ENCODE data around the gene PIPOX.

PIPOX gene

DNA sequence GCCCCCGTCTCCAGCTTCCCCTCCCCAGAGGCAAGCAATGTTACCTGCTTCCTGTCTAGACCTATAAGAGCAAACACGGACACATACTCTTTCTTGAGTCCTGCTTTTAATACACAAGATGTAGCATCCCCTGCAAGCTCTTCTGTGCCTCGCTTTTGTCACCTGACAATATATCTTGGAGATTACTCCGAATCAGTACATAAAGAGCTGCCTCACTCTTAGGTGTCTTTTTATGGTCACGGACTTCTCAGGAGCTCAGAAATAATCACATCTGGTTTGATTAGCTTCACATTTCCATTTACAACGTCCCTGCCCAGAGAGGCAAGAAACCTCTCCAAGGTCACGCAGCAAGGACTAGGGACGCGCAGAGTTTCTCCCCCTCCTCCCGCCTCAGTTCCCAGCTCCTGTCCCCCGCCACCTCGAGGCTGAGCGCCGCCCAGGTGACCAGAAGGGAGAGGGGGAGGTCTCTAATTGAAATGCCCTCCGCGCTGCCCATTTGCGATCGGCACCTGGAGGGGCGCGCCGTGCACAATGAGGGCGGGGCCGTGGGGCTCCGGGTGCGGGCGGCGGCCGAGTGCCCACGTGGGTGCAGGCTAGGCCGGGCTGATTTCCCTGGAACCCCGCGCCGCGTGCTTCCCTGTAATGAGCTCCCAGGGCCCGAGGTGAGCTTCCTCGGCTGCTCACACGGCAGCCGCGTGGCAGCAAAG, 23.3 kb upstream of the PIPOX start:
- DNase-seq: no peak

DNA sequence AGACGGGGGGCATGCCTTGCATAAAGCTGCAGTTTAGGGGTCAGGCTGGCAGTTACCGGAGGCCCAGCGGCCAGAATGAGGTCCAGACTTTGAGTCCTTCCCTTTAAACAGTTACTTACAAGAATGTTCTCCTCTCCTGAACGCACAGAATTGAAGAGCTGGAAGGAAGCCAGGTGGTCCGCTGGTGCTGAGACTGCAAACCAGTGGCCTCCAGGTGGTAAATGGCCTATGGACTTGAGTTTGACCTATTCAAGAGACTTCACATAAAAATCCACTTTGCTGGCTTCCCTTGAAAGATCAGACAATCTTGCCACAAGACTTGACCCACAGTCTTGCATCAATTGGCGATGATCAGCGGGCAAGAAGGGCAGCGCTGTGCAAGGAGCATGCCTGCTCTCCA, 22.4 kb upstream of the PIPOX start:
- DNase-seq: no peak

DNA sequence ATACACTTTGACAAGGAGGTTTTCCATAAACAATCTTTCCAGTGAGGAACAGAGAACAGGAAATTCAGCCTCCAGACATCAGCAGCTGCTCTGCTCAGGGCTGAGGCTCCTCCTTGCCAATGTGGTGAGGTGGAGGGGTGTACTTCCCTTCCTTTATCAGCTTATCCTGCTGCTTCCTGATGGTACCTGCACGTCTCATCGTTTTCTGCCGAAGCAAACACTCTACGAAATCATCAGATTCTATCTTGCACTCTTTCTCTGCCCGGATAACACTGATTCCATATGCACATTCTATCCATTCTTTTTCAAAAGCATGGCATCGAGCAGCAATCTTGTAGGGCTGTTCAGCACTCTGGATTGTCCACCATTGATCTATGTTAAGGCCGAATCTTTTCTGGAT, 21.7 kb upstream of the PIPOX start:
- DNase-seq: no peak

DNA sequence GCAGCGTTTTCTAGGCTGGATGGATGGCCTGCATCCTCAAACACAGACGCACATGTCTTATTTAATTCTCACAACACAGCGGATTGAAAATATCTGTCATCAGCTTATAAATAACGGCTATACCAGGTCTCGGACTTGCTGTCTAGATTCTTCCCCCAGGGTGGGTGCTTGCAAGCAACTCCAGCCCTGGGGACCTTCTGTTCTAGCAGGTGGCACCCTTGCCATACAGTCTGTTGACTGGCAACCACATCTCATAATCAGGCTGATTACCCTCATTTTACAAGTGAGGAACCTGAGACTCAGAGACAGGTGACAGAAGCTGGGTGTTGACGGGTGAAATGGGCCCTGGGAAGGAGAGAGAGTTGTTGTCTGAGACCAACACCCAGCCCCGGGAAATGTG, 20.9 kb upstream of the PIPOX start:
- no peak for DNase-seq

DNA sequence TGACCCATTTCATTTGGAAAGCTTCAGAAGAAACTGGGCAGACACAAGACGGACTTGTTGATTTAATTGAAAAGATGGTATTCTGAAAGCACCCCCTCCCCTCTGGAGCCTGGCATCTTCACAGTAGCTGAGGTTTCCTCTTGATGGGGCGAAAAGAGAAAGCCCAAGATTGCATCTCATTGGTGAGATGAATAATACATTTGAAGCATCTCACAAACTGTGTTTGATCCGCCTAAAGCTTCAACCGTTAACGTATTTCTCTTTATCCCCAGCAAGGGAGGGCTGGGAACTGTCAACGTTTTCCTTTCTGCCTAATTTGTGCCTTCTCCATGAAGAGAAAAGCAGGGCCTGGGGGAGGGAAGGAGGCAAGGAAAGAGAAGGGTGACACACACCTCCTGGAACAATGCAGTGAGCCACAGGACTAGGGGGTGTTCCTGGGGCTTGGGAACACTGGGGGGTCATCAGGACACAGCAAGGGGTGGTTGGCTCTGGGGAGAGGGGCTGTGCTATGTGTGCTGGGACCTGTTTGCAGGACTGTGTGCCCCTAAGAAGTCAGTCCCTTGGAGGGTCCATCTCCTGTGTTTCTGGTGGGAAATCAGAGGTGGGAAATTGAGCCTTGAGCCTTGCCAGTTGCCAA, 18.5 kb upstream of the PIPOX start:
- no peak for DNase-seq

DNA sequence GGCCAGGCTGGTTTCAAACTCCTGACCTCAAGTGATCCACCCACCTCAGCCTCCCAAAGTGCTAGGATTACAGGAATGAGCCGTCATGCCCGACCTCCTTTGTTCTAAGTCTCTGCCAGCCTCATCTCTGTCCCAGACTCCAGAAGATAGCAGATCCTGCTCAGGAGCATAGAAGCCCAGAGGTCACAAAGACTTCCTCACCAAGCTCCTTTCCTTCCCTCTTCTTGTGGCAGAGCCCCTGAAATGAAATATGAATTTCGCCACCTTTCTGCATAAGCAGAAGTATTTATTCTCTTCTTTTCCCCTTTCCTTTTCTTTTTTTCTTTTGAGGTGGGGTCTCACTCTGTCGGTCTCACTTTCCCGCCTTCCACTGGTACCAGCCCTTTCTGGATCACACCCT, 11.5 kb upstream of the PIPOX start:
- peak; percentile 23 for DNase-seq

DNA sequence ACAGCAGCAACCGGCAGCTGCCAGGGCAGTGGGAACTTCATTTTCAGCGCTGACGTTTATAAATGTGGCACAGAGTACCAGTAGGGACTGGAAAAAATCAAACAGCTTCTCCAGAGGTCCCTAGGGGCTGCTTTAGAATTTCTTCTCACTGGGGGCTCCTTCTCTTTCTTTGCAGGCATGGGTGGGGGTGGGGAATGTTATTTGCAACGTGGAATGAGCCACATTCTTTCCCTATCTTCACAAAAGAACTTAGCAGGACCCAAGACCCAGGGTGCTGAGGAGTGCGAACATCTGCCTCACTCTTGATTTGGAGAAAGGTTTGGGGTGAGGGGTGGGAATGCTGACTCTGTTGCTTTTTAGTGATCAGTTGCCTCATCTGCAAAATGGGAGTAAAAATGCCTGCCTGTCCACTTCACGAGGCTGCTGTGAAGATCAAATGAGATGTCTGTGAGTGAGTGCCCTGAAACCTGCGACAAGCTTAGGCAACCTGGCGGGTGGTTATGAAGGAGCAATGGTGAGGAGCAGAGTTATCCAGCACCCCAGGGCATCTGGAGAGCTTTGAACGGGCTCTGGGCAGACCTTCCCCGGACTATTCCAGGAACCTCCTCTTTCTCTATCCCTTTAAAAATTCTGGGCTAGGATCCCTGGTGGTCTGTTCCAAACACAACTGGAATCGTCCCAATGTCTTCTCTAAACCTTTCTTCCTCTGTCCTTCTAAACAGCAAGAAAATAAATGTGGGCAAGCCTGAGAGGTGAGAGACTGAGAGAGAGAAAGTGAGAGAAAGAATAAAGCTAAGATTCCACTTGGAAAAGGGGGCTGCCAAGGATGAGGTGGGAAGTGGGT, 10.7 kb upstream of the PIPOX start:
- DNase-seq: no peak

DNA sequence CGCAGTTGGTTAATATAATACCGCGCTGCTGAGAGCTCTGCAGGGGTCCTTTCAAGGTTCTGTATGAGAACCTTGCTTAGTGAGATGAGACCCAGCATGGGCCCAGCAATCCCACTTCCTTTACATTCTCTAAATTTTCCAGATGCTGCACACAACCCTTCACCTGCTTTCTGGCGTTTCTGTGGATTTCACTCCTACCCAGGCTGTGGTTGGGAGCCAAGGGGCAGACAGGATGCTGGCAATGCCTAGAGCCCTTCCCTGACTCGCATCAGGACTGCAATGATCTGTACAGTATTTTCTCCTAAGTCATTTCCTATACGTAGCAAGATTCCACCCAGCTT, 10.1 kb upstream of the PIPOX start:
- no peak for DNase-seq

DNA sequence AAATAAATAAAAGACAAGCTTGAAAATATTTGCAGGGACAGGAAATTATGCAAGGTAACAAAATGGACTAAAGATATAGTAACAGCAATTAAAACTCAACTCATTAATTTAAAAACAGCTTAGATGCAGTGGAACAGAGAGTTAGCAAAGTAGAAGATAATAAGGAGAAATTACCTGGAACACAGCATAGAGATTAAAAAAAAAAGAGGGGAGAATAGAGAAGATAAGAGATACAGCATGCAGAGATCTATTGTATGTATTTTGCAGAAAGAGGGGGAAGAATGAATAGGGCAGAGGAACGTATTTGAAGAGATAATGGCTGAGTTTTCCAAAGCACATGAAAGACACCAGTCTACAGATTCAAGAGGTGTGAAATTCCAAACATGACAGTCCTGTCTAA, 8.4 kb upstream of the PIPOX start:
- no peak for DNase-seq

DNA sequence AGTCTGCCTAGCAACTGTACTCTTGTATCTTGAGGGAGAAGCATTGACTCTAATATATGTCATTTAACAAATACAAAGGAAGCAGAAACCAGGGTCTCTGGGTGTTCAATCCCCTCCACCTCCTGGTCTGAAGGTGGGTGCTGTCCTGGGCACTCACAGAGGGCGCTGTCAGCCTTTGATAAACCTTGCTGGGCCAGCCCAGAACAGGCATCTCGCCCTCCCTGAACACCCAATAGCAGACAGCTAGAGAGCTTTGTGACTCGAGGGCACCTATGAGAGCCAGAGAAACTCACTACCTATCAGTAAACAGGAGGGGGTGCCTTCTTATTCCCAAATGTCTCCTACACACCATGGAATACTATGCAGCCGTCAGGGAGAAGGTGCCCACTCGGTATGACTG, 6.4 kb upstream of the PIPOX start:
- DNase-seq: no peak

DNA sequence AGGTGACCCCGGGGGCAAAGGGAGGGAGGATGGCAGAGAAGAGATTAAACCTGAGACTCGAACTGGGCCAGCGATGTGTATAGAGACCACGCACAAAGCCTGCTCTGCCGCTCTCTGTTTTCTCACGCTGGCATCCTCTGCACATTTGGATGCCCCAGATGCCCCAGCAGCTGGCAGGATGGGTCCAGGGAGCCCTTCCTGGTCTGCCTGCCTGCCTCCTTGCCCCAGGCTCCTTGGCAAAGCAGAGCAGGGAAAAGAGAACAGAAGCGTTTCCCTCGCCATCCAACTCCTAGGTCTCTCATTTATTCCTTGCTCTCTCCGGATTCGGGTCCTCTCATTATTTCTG, 5.2 kb upstream of the PIPOX start:
- no peak for DNase-seq

DNA sequence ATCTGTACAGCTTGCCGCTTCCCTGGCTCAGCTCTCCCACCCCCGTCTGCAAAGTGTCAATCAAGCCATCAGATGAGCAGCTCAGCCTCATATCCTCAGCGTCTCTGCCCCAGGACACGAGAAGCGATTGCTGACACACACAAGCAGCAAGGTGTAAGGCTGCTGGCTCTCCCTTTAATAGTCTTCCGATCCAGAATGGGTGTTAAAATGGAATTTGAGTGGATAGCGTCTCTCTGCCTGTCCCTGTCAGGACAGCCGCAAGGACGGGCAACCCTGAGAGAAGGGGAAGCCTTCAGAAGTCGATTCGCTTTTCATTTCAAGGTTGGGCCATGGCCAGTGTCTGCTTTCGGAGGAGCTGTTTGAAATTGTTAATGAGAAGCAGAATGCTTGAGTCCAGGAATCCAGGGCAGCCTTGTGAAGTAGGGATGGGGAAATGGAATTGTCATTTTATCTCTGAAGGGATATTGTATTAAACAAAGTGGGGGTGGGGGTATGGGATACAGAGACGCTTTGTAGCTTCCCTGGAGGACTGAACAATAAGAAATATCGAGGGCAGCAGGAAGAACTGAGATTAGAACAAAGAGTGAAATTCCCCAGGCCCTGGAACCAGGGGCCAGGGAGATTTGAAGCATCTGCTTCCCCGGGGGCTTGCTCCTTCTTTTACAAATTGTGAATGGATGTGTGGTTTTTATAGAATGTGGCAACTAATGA, 4.7 kb upstream of the PIPOX start:
- DNase-seq: no peak

DNA sequence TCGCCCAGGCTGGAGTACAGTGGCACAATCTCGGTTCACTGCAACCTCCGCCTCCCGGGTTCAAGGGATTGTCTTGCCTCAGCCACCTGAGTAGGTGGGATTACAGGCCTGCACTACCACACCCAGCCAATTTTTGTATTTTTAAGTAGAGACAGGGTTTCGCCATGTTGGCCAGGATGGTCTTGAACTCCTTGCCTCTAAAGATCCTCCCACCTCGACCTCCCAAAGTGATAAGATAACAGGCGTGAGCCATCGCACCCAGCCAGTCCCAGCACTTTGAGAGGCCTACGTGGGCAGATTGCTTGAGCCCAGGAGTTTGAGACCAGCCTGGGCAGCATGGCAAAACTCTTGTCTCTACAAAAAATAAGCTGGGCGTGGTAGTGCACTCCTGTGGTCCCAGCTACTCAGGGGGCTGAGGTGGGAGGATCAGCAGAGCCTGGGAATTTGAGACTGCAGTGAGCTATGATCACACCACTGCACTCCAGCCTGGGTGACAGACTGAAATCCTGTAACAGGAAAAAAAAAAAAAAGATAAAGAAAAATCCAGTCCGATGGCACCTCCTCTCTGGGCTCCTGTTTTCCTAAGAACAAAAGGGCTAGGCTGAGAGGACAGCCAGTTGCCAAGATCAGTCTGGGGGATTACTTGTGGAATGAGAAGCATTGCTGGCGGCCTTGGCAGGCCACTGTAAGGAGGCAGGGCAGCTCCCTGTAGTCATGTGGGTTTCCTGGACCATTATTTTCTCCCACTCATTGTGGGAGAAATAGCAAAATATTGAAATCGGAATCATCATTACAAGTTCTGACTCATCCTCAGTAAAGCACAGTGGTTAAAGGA, 3.0 kb upstream of the PIPOX start:
- peak; percentile 28 for DNase-seq

DNA sequence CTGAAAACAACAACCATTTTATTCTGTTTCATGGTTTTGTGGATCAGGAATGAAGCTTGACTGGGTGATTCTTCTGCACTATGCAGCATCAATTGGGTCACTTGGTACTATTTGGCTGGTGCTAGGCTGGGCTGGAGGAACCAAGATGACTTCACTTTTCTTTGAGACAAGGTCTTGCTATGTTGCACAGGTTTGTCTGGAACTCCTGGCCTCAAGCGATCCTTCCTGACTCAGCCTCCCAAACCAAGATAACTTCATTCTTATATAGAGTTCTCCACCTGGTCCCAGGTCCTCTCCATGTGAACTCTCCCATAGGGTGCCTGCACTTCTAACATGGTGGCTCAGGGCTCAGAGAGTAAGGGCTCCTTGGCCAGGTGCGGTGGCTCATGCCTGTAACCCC, 1.9 kb upstream of the PIPOX start:
- no peak for DNase-seq

DNA sequence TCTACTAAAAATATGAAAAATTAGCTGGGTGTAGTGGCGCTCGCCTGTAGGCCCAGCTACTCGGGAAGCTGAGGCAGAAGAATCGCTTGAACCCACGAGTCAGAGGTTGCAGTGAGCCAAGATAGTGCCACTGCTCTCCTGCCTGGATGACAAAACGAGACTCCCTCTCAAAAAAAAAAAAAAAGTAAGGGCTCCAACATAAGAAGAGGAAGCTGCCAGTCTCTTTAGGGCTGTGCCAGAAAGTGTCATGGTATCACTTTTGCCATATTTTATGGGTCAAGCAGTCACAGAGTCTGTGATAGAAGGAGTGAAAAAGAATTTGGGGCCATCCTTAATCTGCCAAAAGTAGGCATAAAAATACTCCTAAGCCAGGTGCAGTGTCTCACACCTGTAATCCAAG, 1.4 kb upstream of the PIPOX start:
- peak; percentile 57 for DNase-seq

DNA sequence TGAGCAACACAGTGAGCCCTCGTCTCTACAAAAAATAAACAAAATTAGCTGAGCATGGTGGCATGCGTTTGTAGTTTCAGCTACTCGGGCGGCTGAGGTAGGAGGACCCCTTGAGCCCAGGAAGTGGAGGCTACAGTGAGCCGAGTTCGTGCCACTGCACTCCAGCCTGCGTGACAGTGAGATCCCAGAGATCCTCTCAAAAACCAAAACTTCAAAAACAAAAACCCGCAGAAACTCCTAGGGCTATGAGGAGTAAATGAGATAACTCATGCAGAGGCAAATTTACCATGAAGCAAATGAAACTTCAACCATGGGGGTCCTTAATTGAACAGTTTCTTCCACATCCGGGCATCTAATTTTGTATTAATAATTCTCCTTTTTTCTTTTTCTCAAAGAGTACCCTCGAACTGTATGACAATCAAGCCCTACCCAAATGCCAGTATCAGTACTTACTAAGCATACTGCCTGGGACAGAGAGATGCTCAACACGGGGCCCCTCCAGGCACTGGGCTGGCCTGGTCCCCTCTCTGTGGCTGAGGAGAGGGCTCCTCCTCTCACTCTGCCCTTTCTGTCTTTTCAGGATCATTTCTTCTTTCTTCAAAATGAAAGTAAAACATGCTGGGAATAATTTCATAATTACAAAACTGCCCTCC, 789 bp upstream of the PIPOX start:
- DNase-seq: no peak

DNA sequence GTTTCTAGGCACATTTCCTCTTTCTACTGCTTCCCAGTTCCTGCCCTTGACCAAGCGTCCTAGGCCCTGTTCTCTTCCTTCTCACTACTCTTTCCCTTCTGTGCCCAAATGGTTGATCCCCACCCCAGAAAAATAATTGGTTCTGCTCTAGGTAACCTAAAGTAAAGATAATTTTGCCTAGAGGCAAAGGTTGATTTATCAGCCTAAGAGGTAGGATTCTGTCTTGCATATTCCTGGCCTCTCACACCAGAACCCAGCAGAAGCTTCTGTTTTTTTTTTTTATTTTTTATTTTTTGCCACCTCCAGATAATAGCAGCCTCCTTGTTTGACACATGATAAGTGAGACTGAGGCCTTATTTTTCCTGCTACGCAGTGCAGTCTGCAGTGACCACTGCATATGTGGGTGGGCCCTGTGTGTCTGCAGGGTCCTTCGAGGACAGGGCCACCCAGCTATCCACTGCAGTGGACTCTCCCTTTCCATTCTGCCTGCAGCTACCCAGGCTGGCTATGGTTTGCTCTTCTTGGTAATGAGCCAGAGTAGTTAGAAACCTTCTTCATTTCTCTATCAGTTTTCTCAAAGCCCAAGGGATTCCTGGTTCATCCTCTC, 701 bp downstream of the PIPOX start:
- DNase-seq: no peak

DNA sequence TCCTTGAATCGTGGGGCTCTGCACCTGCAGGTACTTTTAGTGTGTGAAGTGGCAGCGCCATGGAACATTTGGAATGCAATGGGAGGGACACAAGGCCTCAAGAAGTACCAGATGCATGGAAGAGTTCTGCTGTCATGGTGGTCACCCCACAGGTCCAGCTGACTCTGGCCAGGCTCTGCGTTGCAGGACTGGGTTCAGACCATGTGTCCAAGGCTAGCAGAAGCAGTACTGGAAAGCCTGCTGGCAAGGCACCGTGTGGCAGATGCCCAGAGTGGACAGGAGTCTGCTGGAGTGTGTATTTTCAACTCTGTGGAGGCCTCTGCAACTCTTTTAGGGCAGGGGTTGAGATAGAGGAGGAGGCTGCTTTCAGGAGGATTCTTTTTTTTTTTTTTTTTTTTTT, 2.1 kb downstream of the PIPOX start:
- no peak for DNase-seq

DNA sequence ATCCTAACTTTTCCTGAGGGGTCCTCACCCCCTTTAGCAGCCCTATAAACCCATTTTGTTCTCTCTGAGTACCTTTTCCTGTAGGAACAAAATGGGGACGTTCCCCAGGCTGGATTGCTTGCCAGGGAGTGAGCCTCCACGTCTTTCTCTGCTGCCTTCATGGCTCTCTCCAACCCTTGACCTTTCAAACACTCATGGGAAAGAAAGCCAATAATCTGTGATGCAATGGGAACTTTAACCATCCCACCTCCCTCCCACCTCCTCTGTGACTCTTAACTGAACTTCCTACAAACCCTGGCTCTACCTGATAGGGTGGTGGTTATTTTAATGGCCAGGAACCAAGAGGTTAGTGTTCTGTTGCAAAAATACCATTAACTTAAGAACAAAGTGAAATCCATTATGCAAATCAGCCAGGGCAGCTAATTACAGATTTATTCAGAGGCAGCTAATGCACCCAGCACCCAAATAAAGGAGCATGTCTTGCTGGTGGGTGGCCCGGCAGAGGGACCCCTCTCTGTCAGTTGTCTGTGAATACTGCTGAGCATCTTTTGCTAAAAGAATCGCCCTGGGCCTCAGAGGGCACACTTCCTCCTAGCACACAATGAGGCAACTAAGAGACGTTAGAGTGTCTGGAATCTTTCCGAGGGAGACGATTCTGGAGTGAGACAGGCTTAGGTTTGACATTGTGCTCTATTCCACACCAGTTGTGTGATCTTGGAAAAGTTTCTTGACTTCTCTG, 3.0 kb downstream of the PIPOX start:
- peak; percentile 46 for DNase-seq

DNA sequence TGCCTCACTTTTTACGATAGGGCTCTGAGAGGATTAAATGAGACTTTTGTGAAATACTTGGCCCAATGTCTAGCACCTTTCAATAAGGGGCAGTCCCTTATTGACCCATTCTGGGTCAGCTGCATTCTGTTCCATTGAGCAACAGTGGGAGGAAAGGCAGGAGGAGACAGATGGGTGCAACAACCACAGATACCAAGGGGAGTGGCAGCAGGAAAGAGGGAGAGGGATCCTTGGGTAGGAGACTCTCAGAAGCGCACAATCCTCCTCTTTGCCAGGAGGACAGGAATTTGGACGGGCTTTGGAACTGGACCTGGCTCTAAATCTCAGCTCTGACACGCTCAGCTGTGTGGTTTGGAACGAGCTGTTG, 3.5 kb downstream of the PIPOX start:
- peak; percentile 35 for DNase-seq
